ENCODE measurements around the gene MED4.
A peak's percentile ranks its signal among the peaks of the same experiment; 100 is the strongest.
"Not testable (repeated sequence)": the region's sequence is repeated elsewhere in the genome, so short reads cannot be mapped to it uniquely, and the experiment has no call there.

The MED4 gene

DNA sequence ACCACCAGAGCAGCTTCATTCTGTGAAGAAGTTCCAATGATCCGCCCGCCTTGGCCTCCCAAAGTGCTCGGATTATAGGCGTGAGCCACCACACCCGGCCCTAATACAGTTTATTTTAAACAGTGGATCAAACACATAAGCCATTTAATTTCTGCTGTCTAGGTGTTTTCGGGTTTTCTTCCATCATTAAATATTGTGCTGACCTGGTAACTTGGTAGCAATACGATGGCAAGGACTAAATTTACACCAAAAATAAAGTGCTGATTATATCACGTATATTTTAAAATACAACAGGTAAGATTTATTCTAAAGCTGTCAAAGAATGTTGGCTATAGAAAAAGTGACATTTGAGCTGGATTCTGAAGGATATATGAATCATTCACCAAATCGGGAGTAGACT lies 1.3 kb downstream of the MED4 start:
- no peak for DNase-seq

DNA sequence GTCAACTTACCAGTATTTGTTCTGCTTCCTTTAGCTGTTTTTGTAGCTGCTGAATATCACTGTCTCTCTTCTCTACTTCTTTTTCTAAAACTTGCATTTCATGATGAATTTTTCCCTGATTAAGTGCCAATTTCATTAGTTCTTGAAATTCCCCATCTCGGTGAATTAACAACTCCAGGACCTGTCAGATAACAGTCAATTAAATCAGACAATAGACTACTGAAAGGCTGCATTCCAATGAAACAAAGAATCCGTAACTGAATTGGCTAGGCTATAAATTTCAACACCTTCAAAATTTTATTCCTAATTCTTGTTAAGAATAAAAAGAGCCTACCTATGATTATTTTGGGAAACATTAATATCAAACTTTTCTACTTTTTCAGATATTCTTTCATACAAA lies 8.6 kb downstream of the MED4 start:
- no peak for DNase-seq

DNA sequence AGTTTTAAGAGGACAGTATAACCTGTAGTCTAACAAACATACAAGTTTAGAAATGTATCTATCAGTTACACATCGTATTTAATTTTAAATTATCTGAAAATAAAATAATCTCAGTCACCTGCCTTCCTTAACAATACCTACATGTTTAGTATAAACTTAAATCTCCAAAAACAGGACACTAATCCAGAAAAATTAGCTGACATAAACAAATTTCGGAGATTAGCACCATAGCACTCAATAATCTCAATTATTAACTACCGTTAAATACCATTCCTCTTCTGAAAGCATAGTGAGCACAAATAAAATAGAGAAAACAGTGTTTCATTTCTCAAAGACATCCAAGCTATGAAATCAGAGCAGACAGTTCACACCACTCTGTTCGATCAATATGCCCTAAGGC lies 13.2 kb downstream of the MED4 start:
- no peak for DNase-seq

DNA sequence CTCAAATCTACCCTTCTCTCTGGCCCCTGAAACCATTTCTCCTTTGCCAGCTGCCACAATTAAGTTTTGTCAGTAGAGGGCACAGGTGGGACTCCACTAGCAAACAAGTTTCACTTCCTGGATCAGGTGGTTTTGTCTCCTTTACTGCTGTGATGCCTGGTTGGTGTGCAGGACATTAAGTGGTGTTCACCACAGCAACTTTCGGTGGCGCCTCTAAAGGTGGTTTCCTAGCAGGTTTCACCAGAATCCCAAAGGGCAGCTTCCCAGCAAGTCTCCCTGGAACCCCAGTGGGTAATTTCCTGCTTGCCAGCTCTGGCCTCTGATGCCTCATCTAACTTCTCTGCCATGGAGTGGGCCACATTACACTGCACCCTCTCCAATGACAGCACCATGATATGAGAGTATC lies 16.6 kb downstream of the MED4 start:
- DNase-seq: no peak

DNA sequence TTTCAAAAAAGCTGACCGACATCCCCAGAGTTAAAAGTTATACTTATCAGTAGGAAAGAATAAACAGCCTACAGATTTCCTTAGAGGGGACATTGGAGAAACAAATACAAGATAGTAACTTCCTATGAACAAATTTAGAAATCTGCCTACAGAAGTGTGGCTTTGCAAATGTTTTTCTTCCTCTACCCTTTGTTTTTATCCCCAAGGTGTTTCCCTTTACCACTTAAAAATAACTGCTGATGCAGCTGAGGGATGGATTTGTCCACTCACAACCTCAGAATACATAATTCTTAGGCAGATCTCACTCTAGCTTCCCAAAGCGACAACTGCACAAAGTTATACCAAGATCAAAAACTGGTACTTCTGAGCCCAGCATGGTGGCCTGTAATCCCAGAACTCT lies 20.9 kb downstream of the MED4 start:
- DNase-seq: no peak

DNA sequence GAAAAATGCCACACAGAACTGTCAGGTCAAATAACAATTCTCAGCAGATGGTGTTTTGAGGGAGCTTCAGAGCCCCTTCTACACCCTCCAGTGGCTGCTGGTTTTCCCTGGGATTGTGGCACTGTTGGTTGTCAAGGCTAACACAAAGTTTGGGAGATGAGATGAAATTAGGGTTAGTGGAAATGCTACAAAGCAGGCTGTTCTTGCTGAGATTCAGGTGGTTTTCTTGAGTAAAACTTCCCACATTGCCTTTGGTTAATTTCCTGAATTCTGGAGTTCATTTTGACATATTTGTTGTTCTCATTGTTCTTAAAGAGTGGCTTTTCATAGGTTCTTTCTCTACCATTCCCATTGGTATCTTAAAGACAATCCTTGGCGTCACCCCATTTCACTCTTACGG lies 22.1 kb downstream of the MED4 start:
- DNase-seq: no peak

DNA sequence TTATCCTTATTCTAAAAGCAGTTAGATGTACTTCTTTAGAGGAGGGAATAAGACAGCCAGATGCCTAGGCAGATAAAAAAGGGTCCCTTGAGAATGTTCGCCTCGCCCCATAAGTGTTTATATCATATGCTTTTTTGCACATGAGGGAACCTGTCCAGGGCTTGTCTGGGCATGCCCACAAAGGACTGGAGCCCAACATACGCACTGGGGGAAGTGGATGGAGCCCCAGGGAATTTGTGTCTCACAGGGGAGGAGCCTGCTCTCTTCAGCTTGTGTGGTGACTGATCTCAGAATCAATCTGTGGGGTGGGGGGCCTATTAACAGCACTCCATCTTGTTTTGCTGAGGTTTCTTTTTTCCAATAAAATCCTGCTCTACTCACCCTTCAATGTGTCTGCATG lies 22.6 kb downstream of the MED4 start:
- DNase-seq: no peak

DNA sequence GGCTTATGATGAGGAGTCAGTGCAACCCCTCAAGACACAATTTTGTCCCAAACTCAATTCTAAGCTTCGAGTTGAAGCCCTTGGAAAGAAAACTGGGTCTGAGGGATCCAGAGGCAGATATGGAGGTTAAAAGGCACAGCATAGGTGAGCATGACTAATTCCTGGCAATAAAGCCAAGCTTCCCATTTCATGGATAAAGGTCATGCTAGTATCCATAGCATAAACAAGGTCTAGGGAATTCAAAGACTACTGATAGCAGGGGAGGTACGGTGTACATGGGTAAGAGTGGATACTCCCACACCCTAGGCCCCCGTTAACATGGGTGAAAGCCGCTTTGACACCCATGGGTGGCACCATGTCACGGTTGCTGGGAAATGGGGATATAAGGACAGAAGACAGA lies 24.0 kb downstream of the MED4 start:
- no peak for DNase-seq

DNA sequence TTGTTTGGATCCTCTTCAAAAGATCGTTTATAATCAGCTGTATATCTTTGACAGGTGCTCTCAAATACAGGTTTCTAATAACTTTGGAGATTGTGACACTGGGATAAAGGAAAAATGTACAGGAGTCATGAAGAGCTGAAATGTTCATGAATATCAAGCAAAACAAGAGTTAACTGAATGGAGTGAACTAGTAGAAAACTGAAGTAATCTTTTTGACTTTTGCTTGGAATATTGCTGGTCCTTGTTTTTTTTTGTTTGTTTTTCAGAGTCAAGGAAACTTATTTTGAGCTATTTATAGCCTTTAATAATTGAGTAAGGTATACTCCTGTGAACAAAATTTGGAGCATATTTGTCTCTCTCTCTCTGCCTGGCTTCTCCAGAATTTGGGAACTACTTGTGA lies 25.3 kb downstream of the MED4 start:
- no peak for DNase-seq

DNA sequence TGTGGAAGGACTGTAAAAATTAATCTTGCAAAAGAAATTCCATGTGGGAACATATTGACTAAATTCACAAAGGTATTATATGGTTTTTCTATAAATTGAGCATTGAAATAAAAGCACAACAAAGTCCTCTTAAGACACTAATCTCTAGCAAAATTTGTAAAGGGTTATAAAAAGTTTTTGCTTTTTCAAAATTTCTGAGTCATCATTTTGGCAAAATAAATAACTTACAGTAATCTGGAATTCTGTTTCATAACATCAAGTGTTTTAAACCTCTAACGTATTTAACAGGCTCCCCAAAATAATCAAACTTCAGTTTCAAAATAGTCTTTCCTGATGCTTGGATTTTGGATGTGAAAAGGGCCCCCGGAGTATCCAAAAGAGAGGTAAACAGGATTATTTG lies 26.0 kb downstream of the MED4 start:
- DNase-seq: no peak

DNA sequence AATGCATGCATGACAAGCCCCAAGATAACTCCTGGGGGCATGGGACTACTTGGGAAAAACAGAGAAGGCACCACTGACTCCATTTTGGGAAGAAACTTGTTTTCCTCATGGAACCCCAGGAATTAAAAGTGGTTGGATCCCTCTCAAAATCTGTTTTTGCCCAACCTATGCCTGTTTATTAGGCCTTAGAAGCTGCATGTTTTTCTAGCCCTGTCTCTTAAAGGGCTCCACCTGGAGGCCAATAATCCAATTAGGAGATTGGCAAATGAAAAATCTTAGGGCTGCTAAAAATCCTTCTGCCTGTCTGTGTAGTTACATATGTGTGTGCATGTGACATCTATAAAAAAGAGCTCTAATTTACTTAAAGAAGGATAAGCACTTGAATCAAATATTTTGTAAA lies 26.9 kb downstream of the MED4 start:
- DNase-seq: no peak

DNA sequence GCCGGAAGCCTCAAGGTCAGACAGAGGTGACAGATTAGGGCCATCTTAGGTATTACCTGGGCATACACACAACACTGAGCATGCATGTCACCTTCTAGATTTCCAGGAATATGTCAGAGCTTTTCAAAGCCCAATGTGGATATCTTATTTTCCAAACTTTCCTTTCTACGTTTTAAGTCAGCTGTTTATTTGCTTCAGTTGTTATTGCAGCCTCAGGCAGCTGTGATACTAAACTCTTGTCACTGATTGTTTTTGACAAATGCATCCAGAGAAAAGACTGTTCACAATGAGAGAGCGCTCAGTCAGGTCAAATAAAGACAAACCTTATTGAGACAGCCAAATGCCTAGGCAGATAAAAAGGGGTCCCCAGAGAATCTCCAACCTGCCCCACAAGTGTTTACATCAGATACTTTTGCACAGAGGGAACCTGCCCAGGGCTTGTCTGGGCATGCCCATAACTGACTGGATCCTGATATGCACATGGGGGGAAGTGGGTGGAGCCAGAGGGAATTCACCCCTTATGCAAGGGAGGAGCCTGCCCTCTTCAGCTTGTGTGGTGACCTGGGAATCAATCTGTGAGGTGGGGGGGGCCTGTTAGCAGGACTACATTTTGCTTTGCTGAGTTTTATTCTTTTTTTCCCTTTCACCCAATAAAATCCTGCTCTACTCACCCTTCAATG lies 28.5 kb downstream of the MED4 start:
- no peak for DNase-seq

DNA sequence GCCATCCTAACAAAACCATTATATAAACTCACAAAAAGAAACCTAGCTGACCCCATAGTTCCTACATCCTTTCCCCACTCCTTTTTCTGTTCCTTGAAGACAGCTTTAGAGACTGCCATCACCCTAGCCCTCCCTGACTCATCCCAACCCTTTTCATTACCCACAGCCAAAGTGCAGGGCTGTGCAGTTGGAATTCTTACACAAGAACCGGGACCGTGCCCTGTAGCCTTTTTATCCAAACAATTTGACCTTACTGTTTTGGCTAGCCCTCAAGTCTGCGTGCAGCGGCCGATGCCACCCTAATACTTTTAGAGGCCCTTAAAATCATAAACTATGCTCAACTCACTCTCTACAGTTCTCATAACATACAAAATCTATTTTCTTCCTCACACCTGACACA lies 35.0 kb downstream of the MED4 start:
- not testable (repeated sequence) for DNase-seq

DNA sequence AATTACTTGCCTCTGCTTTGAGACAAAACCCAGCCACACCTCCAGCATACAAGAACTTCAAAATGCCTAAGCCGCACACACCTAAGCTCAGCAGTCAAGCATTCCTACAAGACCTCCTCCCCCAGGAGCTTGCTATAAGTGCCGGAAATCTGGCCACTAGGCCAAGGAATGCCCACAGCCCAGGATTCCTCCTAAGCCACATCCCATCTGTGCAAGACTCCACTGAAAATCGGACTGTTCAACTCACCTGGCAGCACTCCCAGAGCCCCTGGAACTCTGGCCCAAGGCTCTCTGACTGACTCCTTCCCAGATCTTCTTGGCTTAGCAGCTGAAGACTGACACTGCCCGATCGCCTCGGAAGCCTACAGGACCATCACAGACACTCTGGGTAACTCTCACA lies 36.4 kb downstream of the MED4 start:
- DNase-seq: not testable (repeated sequence)

DNA sequence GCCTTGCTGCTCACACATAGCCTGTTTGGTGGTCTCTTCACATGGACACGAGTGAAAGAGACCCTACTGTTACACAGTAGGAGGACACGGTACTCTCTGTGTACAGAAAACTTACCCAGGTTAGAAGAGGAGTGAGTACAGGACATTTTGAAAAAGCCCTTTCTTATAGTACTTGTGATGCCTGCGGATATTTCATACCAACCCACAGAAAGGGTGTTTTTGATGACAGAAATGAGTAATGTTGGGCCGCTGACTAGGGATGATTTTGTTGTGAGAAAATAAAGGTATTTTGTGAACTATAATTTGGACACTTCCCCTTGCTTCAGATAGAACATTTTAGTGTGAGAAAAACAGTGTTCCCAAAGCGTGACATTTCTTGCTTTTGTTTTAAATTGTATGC lies 39.2 kb downstream of the MED4 start:
- no peak for DNase-seq

DNA sequence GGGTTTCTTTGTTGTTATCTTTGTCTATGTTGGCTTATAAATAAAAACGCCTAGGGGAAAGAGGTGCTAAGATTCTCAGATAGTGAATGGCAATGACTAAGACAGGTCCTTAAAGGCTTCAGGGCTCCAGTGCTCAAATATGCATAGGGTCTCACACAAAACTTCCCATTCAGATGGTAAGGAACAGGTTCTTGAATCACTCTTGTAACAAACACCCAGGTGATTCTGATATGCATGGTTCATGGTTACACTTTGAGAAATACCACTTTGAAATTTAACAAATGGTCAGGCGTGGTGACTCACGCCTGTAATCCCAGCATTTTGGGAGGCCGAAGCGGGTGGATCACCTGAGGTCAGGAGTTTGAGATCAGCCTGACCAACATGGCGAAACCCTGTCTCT lies 40.3 kb downstream of the MED4 start:
- no peak for DNase-seq

DNA sequence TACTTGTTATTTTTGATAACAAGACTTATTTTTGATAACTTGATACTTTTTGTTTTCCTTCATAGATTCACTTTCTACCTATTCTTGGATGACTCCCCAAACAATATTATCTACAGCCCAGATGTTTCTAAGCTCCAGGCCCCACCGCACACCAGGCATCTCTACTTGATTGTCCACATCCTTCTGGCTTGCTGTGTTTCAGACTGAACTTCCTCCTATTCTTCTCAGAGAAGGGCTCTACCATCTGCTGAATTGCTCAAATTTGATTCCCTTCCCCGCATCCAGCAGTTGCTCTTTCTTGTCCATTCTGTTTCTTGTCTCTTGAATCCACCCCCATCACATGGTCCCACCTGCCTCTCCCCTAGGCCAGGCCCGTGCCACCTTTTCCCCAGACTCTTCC lies 44.4 kb downstream of the MED4 start:
- DNase-seq: no peak

DNA sequence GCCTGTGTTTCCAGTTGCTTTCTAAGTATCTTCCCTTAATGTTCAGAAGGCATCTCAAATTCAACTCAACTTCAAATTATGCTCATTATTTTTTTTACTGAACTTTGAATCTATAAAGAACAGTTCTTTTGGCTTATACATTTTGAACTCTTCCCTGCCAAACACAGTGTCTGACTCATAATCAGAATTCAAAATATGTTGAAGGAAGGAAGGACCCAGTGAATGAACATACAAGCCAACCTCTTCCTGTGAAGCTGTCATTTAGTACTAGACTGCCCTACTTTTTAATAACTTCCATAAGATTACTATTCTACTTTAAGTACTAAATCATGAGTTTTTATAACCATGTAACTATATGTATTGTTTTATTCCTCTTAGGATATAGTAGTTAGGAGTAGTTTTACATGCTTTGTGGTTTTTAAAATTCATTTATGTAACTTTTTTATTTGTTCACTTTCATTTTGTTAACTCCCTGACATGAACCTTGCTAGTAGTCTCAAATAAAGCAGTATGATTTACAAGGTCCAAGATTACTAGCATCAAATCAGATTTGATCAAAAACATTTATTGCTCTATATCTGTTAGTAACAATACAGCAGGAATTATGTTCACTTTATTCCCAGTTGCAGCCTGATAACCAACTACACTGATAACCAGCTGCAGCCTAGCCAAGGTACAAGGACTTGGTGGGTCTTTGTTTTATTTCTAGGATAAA lies 51.0 kb downstream of the MED4 start:
- no peak for DNase-seq

DNA sequence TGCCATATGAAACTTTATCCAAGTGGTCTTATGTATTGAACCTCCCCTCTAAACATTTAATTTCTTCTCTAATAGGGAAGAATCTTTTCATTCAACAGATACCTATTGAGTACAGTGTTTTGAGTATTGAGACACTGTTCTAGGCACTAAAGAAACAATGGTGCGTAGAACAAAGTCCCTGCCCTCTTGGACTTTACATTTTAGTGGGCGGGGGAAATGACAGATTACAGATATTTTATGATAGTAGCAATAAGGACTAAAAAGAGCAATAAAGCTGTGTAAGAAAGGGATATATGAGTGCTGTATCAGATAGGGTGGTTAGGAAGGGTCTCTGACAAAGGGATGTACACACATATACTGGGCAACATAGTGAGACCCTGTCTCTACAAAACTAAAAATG lies 52.0 kb downstream of the MED4 start:
- no peak for DNase-seq

DNA sequence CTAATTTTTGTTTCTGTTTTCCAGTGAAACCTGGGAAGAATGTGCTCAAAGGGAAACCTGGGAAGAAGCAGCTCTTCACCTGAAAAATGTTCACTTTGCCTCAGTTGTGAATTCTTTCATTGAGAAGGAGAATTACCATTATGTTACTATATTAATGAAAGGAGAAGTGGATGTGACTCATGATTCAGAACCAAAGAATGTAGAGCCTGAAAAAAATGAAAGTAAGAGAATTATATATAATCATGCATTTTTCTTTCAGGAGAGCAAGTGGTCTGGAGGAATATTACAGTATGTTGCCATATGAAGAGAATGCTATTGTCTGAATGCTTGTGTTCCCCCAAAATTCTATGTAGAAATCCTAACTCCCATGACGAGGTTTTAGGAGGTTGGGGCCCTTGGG lies 54.0 kb downstream of the MED4 start:
- DNase-seq: no peak

DNA sequence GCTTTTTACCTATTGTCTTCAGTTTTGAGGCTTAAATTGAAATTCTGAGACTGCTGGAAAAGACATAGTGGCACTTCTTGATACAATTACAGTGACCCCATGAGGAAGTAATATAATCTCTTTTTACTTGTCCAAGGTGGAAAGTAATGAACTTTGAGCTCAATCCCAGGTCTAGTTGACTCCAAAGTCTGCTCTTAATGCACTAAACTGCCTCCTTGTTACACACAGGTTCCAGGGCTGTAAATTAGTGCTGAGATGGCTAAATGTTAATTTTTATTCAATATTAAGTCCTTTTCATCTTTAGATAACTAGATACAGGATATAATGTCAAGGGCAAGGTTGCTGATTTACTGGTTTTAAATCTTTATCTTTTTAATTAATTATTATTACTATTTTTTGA lies 54.9 kb downstream of the MED4 start:
- DNase-seq: no peak

DNA sequence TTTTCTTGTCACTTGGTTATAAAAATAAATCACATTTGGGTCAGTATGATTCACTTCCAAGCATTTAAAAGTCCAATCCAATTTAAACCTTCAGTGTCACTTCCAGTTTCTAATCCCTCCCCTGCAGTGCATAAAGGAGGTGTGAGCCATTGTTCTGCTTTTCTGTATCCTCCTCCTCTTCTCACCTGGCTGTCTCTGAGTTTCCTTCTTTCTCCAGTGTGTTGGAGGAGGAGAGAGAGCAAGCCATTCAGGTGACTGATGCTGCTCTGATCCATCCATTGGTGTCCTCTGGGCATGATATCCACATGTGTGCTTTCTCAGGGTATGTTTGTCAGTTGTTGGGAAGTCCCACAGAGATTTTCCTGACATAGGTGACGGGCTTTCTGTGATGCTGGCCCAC lies 56.1 kb downstream of the MED4 start:
- no peak for DNase-seq

DNA sequence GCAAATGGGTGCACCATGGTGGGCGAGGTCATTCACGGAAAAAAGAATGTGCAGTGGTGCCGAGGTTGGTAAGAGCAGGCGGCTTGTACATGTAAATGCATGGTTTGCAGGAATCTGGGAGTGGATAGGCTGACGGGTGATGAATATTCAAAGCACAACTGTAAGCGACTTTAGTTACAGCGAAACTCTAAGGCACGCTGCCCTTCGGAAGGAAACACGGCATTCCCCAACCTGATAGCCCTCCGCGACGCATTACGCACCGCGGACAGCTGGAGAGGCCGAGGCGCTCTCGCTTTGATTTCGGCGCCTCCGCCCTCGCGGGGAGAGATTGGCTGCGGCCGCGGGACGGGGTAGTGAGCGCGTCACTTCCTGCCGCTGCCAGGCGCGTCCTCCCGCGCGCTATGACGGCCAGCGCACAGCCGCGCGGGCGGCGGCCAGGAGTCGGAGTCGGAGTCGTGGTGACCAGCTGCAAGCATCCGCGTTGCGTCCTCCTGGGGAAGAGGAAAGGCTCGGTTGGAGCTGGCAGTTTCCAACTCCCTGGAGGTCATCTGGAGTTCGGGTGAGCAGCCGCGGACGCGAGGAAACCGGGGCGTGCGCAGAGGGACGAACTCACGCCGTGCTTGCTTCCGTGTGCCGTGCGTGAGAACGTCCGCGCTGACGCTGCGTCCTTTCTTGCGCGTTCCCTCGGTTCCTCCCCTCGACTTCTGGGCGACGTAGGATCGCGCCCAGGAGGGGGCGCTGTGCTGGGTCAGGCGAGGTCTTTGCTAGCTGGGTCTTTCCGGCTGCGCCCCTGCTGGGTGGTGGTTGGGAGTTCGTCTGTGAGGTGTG lies 57.3 kb downstream of the MED4 start, which contains the start of gene NUDT15:
TSS of gene NUDT15 (plus strand) at position 381 of the 828 bp plus-strand sequence. CDS start at position 402, 21 bp downstream.
- peak; percentile 48 for DNase-seq

DNA sequence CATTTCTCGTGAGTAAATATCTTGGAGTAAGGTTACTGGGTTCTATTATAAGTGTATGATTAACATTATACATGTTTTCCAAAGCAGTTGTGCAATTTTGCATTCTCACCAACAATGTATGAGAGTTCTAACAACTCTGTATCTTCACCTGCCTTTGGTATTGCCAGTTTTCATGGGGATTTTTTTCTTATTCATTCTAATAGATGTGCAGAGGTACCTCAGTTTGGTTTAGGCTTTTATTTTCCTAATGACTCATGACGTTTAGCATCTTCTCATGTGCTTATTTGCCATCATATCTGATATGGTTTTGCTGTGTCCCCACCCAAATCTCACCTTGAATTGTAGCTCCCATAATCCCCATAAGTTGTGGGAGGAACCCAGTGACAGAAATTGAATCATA lies 65.0 kb downstream of the MED4 start:
- DNase-seq: no peak

All from NCI-H510A (cell line).